ENCODE measurements around the gene CCDC102A. TPM values are rescaled to one million over a fixed set of nuclear protein-coding genes. Genes with fewer than 3 reads are reported as not detected.

The CCDC102A gene
- total and polyA plus RNA-seq, 2 donors (not counting 3 experiments of a cell fraction or from before 2014, with no cell fraction given) = 7.8 to 12.2 TPM

GRCh38 chr16:57556941-57557541 lies 20.7 kb upstream of the CCDC102A start:
- H3K4me2 ChIP-seq (ENCODE audit: insufficient read depth, low read length) = no peak overlapping the region
- dilution Hi-C loops (cut with MboI; ENCODE audit: extremely low pct_ligation_motif_present, low sequenced_read_pairs) = no loop called here
- ChIA-PET CTCF (no interaction called here), POLR2A (no interaction called here)
- no peaks in the 10 kb centered on the region for H3K4me1 ChIP-seq (ENCODE audit: control insufficient read depth, extremely low read depth, insufficient read depth, low read length)
- no peaks in the 10 kb centered on the region for H3K9me3 ChIP-seq (replicated peaks; ENCODE audit: control insufficient read depth, insufficient read depth, low read length)
- no peaks in the 10 kb centered on the region for H4K20me1 ChIP-seq (replicated peaks; ENCODE audit: control insufficient read depth, extremely low read depth, insufficient read depth, low read length)
- no peak for TF ChIP-seq FOS (IDR thresholded peaks at IDR 0.05; ENCODE audit: borderline replicate concordance, insufficient read depth, low read length)
- TF ChIP-seq GATA2 (IDR thresholded peaks at IDR 0.05; ENCODE audit: insufficient read depth, insufficient read length, low read depth, low read length) = no peak
- no peak for TF ChIP-seq MAX (IDR thresholded peaks at IDR 0.05; ENCODE audit: insufficient read depth, insufficient read length)
- no peak for TF ChIP-seq POLR2AphosphoS5 (IDR thresholded peaks at IDR 0.05; ENCODE audit: insufficient read depth, low read depth, low read length)
- TF ChIP-seq CTCF (IDR thresholded peaks at IDR 0.05; ENCODE audit: extremely low read depth in 1 of 2, insufficient read depth in 1 of 2, low read depth in 1 of 2, low read length in 2 of 2) = no peak
- TF ChIP-seq EZH2 (IDR thresholded peaks at IDR 0.05; ENCODE audit: borderline replicate concordance, low read depth, low read length, severe bottlenecking) = no peak
- TF ChIP-seq POLR2A (IDR thresholded peaks at IDR 0.05; ENCODE audit: low read depth, low read length) = no peak
- no peak for TF ChIP-seq JUN (IDR thresholded peaks at IDR 0.05; ENCODE audit: borderline replicate concordance, insufficient read depth, insufficient read length, low read depth)
- no peak for TF ChIP-seq MYC (IDR thresholded peaks at IDR 0.05; ENCODE audit: low read depth, low read length)
- no peak overlapping the region for H2AFZ ChIP-seq (ENCODE audit: low read depth, low read length)
- peaks cover 15 to 35% of the 10 kb centered on the region in 2 experiments for H3K27me3 ChIP-seq (ENCODE audit: control insufficient read depth in 2 of 2, insufficient read depth in 2 of 2, low read length in 2 of 2)
- no peaks in the 10 kb centered on the region for H3K9me1 ChIP-seq (replicated peaks; ENCODE audit: control insufficient read depth, extremely low read depth, insufficient read depth, low read length)
- H3K9ac ChIP-seq (replicated peaks; ENCODE audit: extremely low read depth, insufficient read depth, low read length) = no peak overlapping the region
- H3K79me2 ChIP-seq (ENCODE audit: control insufficient read depth, insufficient read depth, low read length) = no peaks in the 10 kb centered on the region
- FAIRE-seq = no peak
- no peak overlapping the region for H3K4me3 ChIP-seq (replicated peaks in 1 of 3; ENCODE audit: insufficient read depth in 1 of 3, low read depth in 1 of 3, low read length in 3 of 3)
- no TSS peak for BruUV-seq (replicated peaks)
- intact Hi-C loops (cut with micrococcal nuclease) = no loop called here
- DNase-seq (ENCODE audit: low read depth, low spot score) = no peak
- no peak overlapping the region for H3K27ac ChIP-seq (ENCODE audit: insufficient read depth, low read depth, low read length)
- no peaks in the 10 kb centered on the region for H3K36me3 ChIP-seq (ENCODE audit: control insufficient read depth in 2 of 2, extremely low read depth in 1 of 2, insufficient read depth in 2 of 2, low read length in 2 of 2)

Data from endothelial cell of umbilical vein (primary cell).